Hepatocyte (in vitro differentiated cells): ENCODE results near the gene ATP13A1.

Source experiments
- CTCF ChIP-seq: fragments of 200-600 bp; sonication (generic); IDR thresholded peaks from 2 replicates; pipeline ENCODE4 v1.5.1; 2016; ENCODE audit warnings: antibody characterized with exemption, mild to moderate bottlenecking; ENCODE audit not compliant: poor library complexity
- EZH2 ChIP-seq: fragments of 200-600 bp; sonication (generic); IDR thresholded peaks from 2 replicates; pipeline ENCODE4 v1.6.1; 2016; ENCODE audit warnings: antibody characterized with exemption, mild to moderate bottlenecking, borderline replicate concordance
- EZH2phosphoT487 ChIP-seq: fragments of 200-600 bp; sonication (generic); IDR thresholded peaks from one replicate; pipeline ENCODE4 v1.6.1; 2018; ENCODE audit warnings: antibody characterized with exemption, mild to moderate bottlenecking, low read depth, moderate library complexity; ENCODE audit not compliant: unreplicated experiment, severe bottlenecking

GRCh38 chr19:19668230-19669012 is 4.9 kb upstream of the ATP13A1 start, which contains the start of gene ZNF101:
- TF ChIP-seq CTCF (no peak), EZH2 (no peak), EZH2phosphoT487 (no peak)
